Measurements from ENCODE around the gene MAN1A1. TPM values are rescaled to one million over a fixed set of nuclear protein-coding genes. Genes with fewer than 3 reads are reported as not detected.

Gene MAN1A1
- total and polyA plus RNA-seq, 2 of the 4 experiments (the other 2 are of a cell fraction), result 5.9 to 6.4 TPM

GRCh38 chr6:119250036-119250435 is 99.5 kb downstream of the MAN1A1 start:
- CTCF ChIA-PET, result no interaction called here
- no peak overlapping the region for H3K14ac ChIP-seq (replicated peaks; ENCODE audit: low read depth, low read length)
- peaks cover 3% of the 10 kb centered on the region; the same call in 1 of the 2 replicates for H3K36me3 ChIP-seq (ENCODE audit: control insufficient read depth, insufficient read depth, low read length)
- BruUV-seq (replicated peaks), result no TSS peak
- H2BK5ac ChIP-seq (ENCODE audit: low read depth, low read length, poor library complexity, severe bottlenecking), result no peak overlapping the region
- no peak overlapping the region for H4K91ac ChIP-seq (ENCODE audit: insufficient read depth, low read depth, low read length)
- no peak overlapping the region for H3K4ac ChIP-seq (ENCODE audit: low read depth, low read length)
- H2AFZ ChIP-seq (replicated peaks; ENCODE audit: low read length, poor library complexity), result no peak overlapping the region
- H2BK20ac ChIP-seq (ENCODE audit: low read depth, low read length), result no peak overlapping the region
- no peaks in the 10 kb centered on the region for H3K9me1 ChIP-seq (ENCODE audit: insufficient read depth, low read length)
- H2BK120ac ChIP-seq (ENCODE audit: low read depth, low read length), result no peak overlapping the region
- POLR2A ChIA-PET (ENCODE audit: unreplicated experiment), result no interaction called here
- no peaks in the 10 kb centered on the region for H3K9me3 ChIP-seq (ENCODE audit: control insufficient read depth, insufficient read depth, low read length)
- H3K18ac ChIP-seq (ENCODE audit: low read depth, low read length), result no peak overlapping the region
- no peak overlapping the region for H2BK15ac ChIP-seq (ENCODE audit: low read depth, low read length)
- no peak overlapping the region for H3K4me2 ChIP-seq (ENCODE audit: low read depth, low read length)
- in situ Hi-C loops (cut with MboI; ENCODE audit: low sequenced_read_pairs), result no loop called here
- H3K4me1 ChIP-seq (ENCODE audit: control insufficient read depth, insufficient read depth, low read length), result no peaks in the 10 kb centered on the region
- H3K27me3 ChIP-seq (ENCODE audit: control insufficient read depth, insufficient read depth, low read length), result no peaks in the 10 kb centered on the region
- no peak overlapping the region for H3K4me3 ChIP-seq (ENCODE audit: insufficient read depth, low read depth, low read length)
- no peaks in the 10 kb centered on the region for H3K79me1 ChIP-seq (ENCODE audit: low read depth in 1 of 2, low read length in 2 of 2)
- DNase-seq (no peak), ATAC-seq (ENCODE audit: low read depth) (no peak)
- no peak overlapping the region for H3K27ac ChIP-seq (ENCODE audit: insufficient read depth, low read length)
- no CpG with 5 or more reads among the region's 2 CpGs for WGBS, 2 experiments (ENCODE audit: extremely low coverage in 2 of 2, insufficient read length in 1 of 2)
- no peak overlapping the region for H3K9ac ChIP-seq (ENCODE audit: low read depth, low read length)
- no peak overlapping the region for H4K5ac ChIP-seq (ENCODE audit: low read depth, low read length)
- H3K23ac ChIP-seq (ENCODE audit: low read depth, low read length), result no peak overlapping the region
- intact Hi-C loops (cut with micrococcal nuclease), result no loop called here
- H4K8ac ChIP-seq (ENCODE audit: low read depth in 2 of 2, low read length in 2 of 2), result no peak overlapping the region
- no peaks in the 10 kb centered on the region for H4K20me1 ChIP-seq (ENCODE audit: insufficient read depth, low read length)
- no peak overlapping the region for H2AK9ac ChIP-seq (replicated peaks; ENCODE audit: low read depth, low read length, poor library complexity)
- dilution Hi-C loops (cut with HindIII; ENCODE audit: low sequenced_read_pairs, unreplicated experiment), result no loop called here
- H3K56ac ChIP-seq (ENCODE audit: extremely low read depth, insufficient read depth, low read length), result no peak overlapping the region
- H2AK5ac ChIP-seq (ENCODE audit: low read depth, low read length), result no peak overlapping the region
- TF ChIP-seq USF2 (IDR thresholded peaks at IDR 0.05; ENCODE audit: low read depth, low read length) (no peak), ELK1 (IDR thresholded peaks at IDR 0.05; ENCODE audit: borderline replicate concordance, low read depth, low read length) (no peak), RAD21 (IDR thresholded peaks at IDR 0.05; ENCODE audit: low read length) (no peak)
